ENCODE measurements around the gene USP38.
"Not testable (repeated sequence)": the region's sequence is repeated elsewhere in the genome, so short reads cannot be mapped to it uniquely, and the experiment has no call there.

The USP38 gene

GRCh38 chr4:143267690-143268089 lies 83.0 kb downstream of the USP38 start:
- not testable (repeated sequence) for DNase-seq

DNA sequence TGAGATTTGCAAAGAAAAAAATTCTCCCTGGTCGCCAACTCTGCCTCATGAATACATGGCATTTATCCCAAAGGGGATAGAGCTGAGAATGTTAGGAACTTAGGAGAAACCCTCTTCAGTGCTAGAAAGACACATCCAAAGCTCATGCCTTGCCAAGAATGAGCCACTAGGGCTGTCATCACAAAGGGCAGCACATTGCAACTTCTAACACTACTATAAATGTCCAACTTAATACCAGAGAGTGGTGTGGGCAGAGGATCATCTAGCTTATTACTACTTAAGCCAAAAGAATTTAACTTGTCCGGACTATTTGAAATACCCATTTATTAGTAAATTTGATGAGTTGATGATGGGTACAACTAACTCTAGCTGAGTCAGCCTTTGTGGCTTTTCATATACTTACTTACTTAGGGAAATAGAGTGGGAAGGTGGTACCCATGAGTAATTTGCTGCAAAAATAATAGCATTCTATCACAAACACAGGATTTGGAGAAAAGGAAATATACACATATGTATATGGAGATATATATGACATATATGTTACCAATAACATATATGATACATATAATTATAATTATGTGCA lies 85.6 kb downstream of the USP38 start:
- DNase-seq = no peak

Data from activated naive CD4-positive, alpha-beta T cell (primary cell).